IMR-90 (cell line): ENCODE results near the gene PODNL1. TPM values are rescaled to one million over a fixed set of nuclear protein-coding genes. Genes with fewer than 3 reads are reported as not detected.
A peak's percentile ranks its signal among the peaks of the same experiment; 100 is the strongest.

Experiments
- ATAC-seq: fragments of 200-7000 bp; cut with Tn5 transposase; 2 replicates; pipeline ENCODE4 v1.9.1; 2020; ENCODE audit warnings: low read depth, mild to moderate bottlenecking, moderate library complexity
- BruUV-seq: library from RNA; stranded (reverse); fragments of 400-500 nt; replicated peaks from 2 replicates; lab custom pipeline; 2021; lab: Mats Ljungman, UMichigan
- CTCF ChIA-PET: fragments of 300-600 bp; formaldehyde crosslinking; extraction: SDS; loops from one replicate; lab custom pipeline; 2021; ENCODE audit warnings: antibody characterized with exemption; lab: Yijun Ruan, JAX
- POLR2A ChIA-PET: fragments of 300-600 bp; sonication (Branson Sonifier 250); formaldehyde crosslinking; loops from one replicate; lab custom pipeline; 2022; ENCODE audit warnings: antibody characterized with exemption; ENCODE audit not compliant: unreplicated experiment; lab: Charles Lee
- DNase-seq: peaks from one replicate; pipeline ENCODE4 v3.0.0; 2013
- H2AFZ ChIP-seq: replicated peaks from 2 replicates; pipeline ENCODE3; 2013; ENCODE audit warnings: low read length, mild to moderate bottlenecking; ENCODE audit not compliant: poor library complexity
- H2AK5ac ChIP-seq: 2 replicates; pipeline ENCODE4 v1.6.1; 2013; ENCODE audit warnings: low read depth, low read length, inconsistent platforms
- H2AK9ac ChIP-seq: replicated peaks from 2 replicates; pipeline ENCODE3; 2013; ENCODE audit warnings: mild to moderate bottlenecking, low read depth, low read length, moderate library complexity; ENCODE audit not compliant: poor library complexity
- H2BK120ac ChIP-seq: 2 replicates; pipeline ENCODE4 v1.6.1; 2013; ENCODE audit warnings: low read depth, low read length, inconsistent platforms
- H2BK15ac ChIP-seq: 3 replicates; pipeline ENCODE4 v1.6.1; 2013; ENCODE audit warnings: low read depth, low read length, inconsistent platforms
- H2BK20ac ChIP-seq: 2 replicates; pipeline ENCODE4 v1.6.1; 2013; ENCODE audit warnings: low read depth, mild to moderate bottlenecking, inconsistent platforms, low read length, moderate library complexity
- H2BK5ac ChIP-seq: 2 replicates; pipeline ENCODE4 v1.6.1; 2013; ENCODE audit warnings: mild to moderate bottlenecking, low read depth, low read length, inconsistent platforms; ENCODE audit not compliant: poor library complexity, severe bottlenecking
- H3K14ac ChIP-seq: replicated peaks from 2 replicates; pipeline ENCODE4 v1.6.1; 2013; ENCODE audit warnings: low read depth, low read length, inconsistent platforms
- H3K18ac ChIP-seq: 2 replicates; pipeline ENCODE4 v1.6.1; 2013; ENCODE audit warnings: low read depth, low read length, control low read depth
- H3K23ac ChIP-seq: 2 replicates; pipeline ENCODE4 v1.6.1; 2013; ENCODE audit warnings: low read depth, low read length, inconsistent platforms
- H3K27ac ChIP-seq: 2 replicates; pipeline ENCODE4 v1.5.1; 2013; ENCODE audit warnings: mild to moderate bottlenecking, control low read depth, low read length; ENCODE audit not compliant: insufficient read depth
- H3K27me3 ChIP-seq: 2 replicates; pipeline ENCODE4 v1.6.1; 2013; ENCODE audit warnings: low read length; ENCODE audit not compliant: control insufficient read depth, insufficient read depth
- H3K36me3 ChIP-seq: 2 replicates; pipeline ENCODE4 v1.6.1; 2013; ENCODE audit warnings: low read length, mixed read lengths; ENCODE audit not compliant: control insufficient read depth, insufficient read depth
- H3K4ac ChIP-seq: 2 replicates; pipeline ENCODE4 v1.6.1; 2013; ENCODE audit warnings: low read depth, low read length, inconsistent platforms
- H3K4me1 ChIP-seq: 2 replicates; pipeline ENCODE4 v1.6.1; 2013; ENCODE audit warnings: low read length, mixed read lengths; ENCODE audit not compliant: control insufficient read depth, insufficient read depth
- H3K4me2 ChIP-seq: 2 replicates; pipeline ENCODE4 v1.6.1; 2013; ENCODE audit warnings: low read depth, mild to moderate bottlenecking, control low read depth, low read length, moderate library complexity
- H3K4me3 ChIP-seq: 2 replicates; pipeline ENCODE4 v1.5.1; 2013; ENCODE audit warnings: low read depth, mild to moderate bottlenecking, control low read depth, low read length, moderate library complexity; ENCODE audit not compliant: insufficient read depth
- H3K56ac ChIP-seq: 2 replicates; pipeline ENCODE4 v1.6.1; 2013; ENCODE audit warnings: low read length, inconsistent platforms; ENCODE audit not compliant: insufficient read depth; ENCODE audit errors: extremely low read depth
- H3K79me1 ChIP-seq, 2 experiments: 2 replicates each; pipeline ENCODE4 v1.6.1; 2013; ENCODE audit warnings: low read length in 2 of 2, inconsistent platforms in 1 of 2, low read depth in 1 of 2
- H3K9ac ChIP-seq: 2 replicates; pipeline ENCODE4 v1.6.1; 2013; ENCODE audit warnings: low read depth, low read length, control low read depth
- H3K9me1 ChIP-seq: 2 replicates; pipeline ENCODE4 v1.6.1; 2013; ENCODE audit warnings: low read length, inconsistent platforms; ENCODE audit not compliant: insufficient read depth
- H3K9me3 ChIP-seq: 2 replicates; pipeline ENCODE4 v1.6.1; 2013; ENCODE audit warnings: low read length; ENCODE audit not compliant: control insufficient read depth, insufficient read depth
- H4K20me1 ChIP-seq: 2 replicates; pipeline ENCODE4 v1.6.1; 2013; ENCODE audit warnings: low read length, inconsistent platforms; ENCODE audit not compliant: insufficient read depth
- H4K5ac ChIP-seq: 2 replicates; pipeline ENCODE4 v1.6.1; 2013; ENCODE audit warnings: mild to moderate bottlenecking, low read depth, low read length, control low read depth
- H4K8ac ChIP-seq, 2 experiments: 2 replicates each; pipeline ENCODE4 v1.6.1; 2013; ENCODE audit warnings: low read depth in 2 of 2, low read length in 2 of 2, control low read depth in 1 of 2, inconsistent platforms in 1 of 2
- H4K91ac ChIP-seq: 2 replicates; pipeline ENCODE4 v1.6.1; 2013; ENCODE audit warnings: low read depth, low read length, inconsistent platforms; ENCODE audit not compliant: insufficient read depth
- FOS ChIP-seq: fragments of 150-350 bp; IDR thresholded peaks from 2 replicates; pipeline ENCODE4 v1.6.1; 2016; ENCODE audit warnings: low read depth, low read length
- WGBS, 2 experiments: methylation state at CpG; one replicate each; pipeline versions ENCODE4 v1.1.5 to v1.1.7; 2013; ENCODE audit warnings: missing lambda C conversion rate in 2 of 2; ENCODE audit not compliant: insufficient read length in 1 of 2; ENCODE audit errors: extremely low coverage in 2 of 2; 5-methylcytosine and 5-hydroxymethylcytosine counted together
- dilution Hi-C: fragments of 300-500 bp; cut with HindIII; formaldehyde crosslinking; loops from one replicate; pipeline ENCODE4 v1.14.3; 2018; ENCODE audit warnings: low sequenced_read_pairs; ENCODE audit not compliant: unreplicated experiment
- in situ Hi-C: fragments of 300-500 bp; cut with MboI; formaldehyde crosslinking; loops from 3 replicates; pipeline ENCODE4 v1.14.3; 2019; ENCODE audit warnings: low sequenced_read_pairs, inconsistent platforms, mixed read lengths
- intact Hi-C: fragments of 100-400 bp; cut with micrococcal nuclease; formaldehyde crosslinking; loops from 2 replicates; pipeline ENCODE4 v1.10.0; 2022
- polyA plus RNA-seq, 3 experiments: library from polyadenylated mRNA; depleted of rRNA; stranded (reverse); fragments of >200 nt; gene quantifications; 2 replicates each; pipeline ENCODE4 v1.2.3, GENCODE V29; 2012; ENCODE audit warnings: low replicate concordance in 1 of 3
- total RNA-seq: library from RNA; depleted of rRNA; stranded (reverse); fragments of >200 nt; gene quantifications from 2 replicates; pipeline ENCODE4 v1.2.3, GENCODE V29; 2012

PODNL1 gene
- total and polyA plus RNA-seq, 2 of the 4 experiments (the other 2 are of a cell fraction), result under 0.01 to 2.4 TPM

DNA sequence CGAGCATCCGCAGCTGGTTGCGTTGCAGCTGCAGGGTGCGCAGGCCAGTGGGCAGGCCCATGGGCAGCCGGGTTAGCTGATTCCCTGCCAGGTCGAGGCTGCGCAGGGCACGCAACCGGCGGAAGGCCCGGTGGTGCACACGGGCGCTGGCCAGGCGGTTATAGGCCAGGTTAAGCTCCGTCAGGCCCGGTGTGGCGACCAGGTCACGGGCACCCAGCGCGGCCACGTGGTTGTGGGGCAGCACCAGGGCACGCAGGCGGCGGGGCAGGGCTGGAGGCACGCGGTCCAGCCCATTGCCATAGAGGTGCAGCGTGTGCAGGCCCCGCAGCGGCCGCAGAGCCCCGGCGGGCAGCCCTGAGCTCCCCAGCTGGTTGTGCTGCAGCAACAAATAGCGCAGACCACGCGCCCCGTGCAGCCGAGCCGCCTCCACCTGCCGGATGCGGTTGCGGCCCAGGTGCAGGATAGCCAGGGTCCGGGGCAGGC, 5.3 kb downstream of the PODNL1 start:
- no peak overlapping the region for H3K23ac ChIP-seq
- CTCF ChIA-PET, result no interaction called here
- no peak overlapping the region for H4K5ac ChIP-seq
- intact Hi-C loops, result no loop called here
- no peak overlapping the region for H4K8ac ChIP-seq
- H4K91ac ChIP-seq, result no peak overlapping the region
- H2BK120ac ChIP-seq, result no peak overlapping the region
- H3K27ac ChIP-seq, result no peak overlapping the region
- H3K9me1 ChIP-seq, result peaks cover 5% of the 10 kb centered on the region
- H3K4me1 ChIP-seq, result peaks cover 2% of the 10 kb centered on the region; the same call in 1 of the 2 replicates
- ATAC-seq, result no peak
- H2BK20ac ChIP-seq, result no peak overlapping the region
- H3K79me1 ChIP-seq, result peaks cover 0 to 4% of the 10 kb centered on the region in 2 experiments; a peak in 1 of 4 replicates
- H3K9me3 ChIP-seq, result no peaks in the 10 kb centered on the region
- H3K56ac ChIP-seq, result no peak overlapping the region
- no peaks in the 10 kb centered on the region for H4K20me1 ChIP-seq
- no peak overlapping the region for H3K4me3 ChIP-seq
- H2BK15ac ChIP-seq, result no peak overlapping the region
- H3K36me3 ChIP-seq, result peaks cover 24% of the 10 kb centered on the region
- H3K27me3 ChIP-seq, result no peaks in the 10 kb centered on the region
- H2AFZ ChIP-seq, result no peak overlapping the region
- no peak for DNase-seq
- dilution Hi-C loops, result no loop called here
- in situ Hi-C loops, result no loop called here
- POLR2A ChIA-PET, result no interaction called here
- H3K18ac ChIP-seq, result no peak overlapping the region
- TF ChIP-seq FOS, result no peak
- no TSS peak for BruUV-seq
- H3K4ac ChIP-seq, result no peak overlapping the region
- WGBS, 2 experiments, result 93% methylated on average over 31 of the region's 42 CpGs; no CpG with 5 or more reads in 1 of the 2 experiments
- no peak overlapping the region for H3K14ac ChIP-seq
- no peak overlapping the region for H3K9ac ChIP-seq
- H2AK9ac ChIP-seq, result peak overlapping the region; percentile 24
- H2AK5ac ChIP-seq, result no peak overlapping the region
- H2BK5ac ChIP-seq, result no peak overlapping the region
- no peak overlapping the region for H3K4me2 ChIP-seq
